Skeletal muscle tissue (tissue), 4 donors: ENCODE measurements around the gene DCAF4L1. TPM values are rescaled to one million over a fixed set of nuclear protein-coding genes. Genes with fewer than 3 reads are reported as not detected.

Source experiments
- H3K27ac ChIP-seq: one replicate; pipeline ENCODE4 v1.7.0; 2013; ENCODE audit warnings: mild to moderate bottlenecking, low read depth, low read length, inconsistent platforms
- H3K27me3 ChIP-seq, 3 donors: one replicate each; pipeline ENCODE4 v1.7.0; 2013; ENCODE audit warnings: low read length in 3 of 3; ENCODE audit not compliant: control insufficient read depth in 3 of 3, insufficient read depth in 3 of 3
- H3K36me3 ChIP-seq, 3 donors: one replicate each; pipeline ENCODE4 v1.7.0; 2013; ENCODE audit warnings: low read length in 3 of 3; ENCODE audit not compliant: control insufficient read depth in 3 of 3, insufficient read depth in 3 of 3
- H3K4me1 ChIP-seq, 3 donors: one replicate each; pipeline ENCODE4 v1.7.0; 2013; ENCODE audit warnings: low read length in 3 of 3, mild to moderate bottlenecking in 3 of 3; ENCODE audit not compliant: control insufficient read depth in 3 of 3, insufficient read depth in 3 of 3
- H3K4me3 ChIP-seq, 3 donors: one replicate each; pipeline ENCODE4 v1.7.0; 2013; ENCODE audit warnings: low read length in 3 of 3
- H3K9ac ChIP-seq, 3 donors: one replicate each; pipeline ENCODE4 v1.7.0; 2013; ENCODE audit warnings: low read length in 3 of 3, mild to moderate bottlenecking in 3 of 3, moderate library complexity in 2 of 3, low read depth in 1 of 3
- H3K9me3 ChIP-seq, 3 donors: one replicate each; pipeline ENCODE4 v1.7.0; 2013; ENCODE audit warnings: low read length in 3 of 3; ENCODE audit not compliant: control insufficient read depth in 3 of 3
- total RNA-seq: library from RNA; depleted of rRNA; stranded (reverse); fragments of >200 nt; gene quantifications from one replicate; pipeline ENCODE4 v1.2.3, GENCODE V29; 2014
- donor health status: Osteomylitis.

Gene DCAF4L1
- total RNA-seq, 1 donor from 2014 or later, result under 0.01 TPM

DNA sequence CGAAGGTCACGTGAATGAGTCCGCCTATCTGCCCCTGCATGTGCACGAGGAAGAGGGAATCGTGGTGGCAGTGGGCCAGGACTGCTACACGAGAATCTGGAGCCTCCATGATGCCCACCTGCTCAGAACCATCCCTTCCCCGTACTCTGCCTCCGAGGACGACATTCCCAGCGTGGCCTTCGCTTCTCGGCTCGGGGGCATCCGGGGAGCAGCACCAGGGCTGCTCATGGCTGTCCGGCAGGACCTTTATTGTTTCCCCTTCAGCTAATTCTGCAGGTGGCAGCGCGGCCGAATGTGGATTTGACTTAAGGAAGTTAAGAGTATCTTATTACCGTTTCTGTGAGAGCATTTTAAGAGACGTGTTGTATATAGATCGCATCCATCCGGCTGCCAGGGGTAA lies 1.2 kb downstream of the DCAF4L1 start:
- H3K27ac ChIP-seq, result no peak overlapping the region
- peaks cover 0 to 5% (median 0%) of the 10 kb centered on the region in 3 donors for H3K9me3 ChIP-seq
- no peak overlapping the region for H3K9ac ChIP-seq
- peaks cover 0 to 2% (median 0%) of the 10 kb centered on the region in 3 donors for H3K36me3 ChIP-seq
- no peaks in the 10 kb centered on the region for H3K27me3 ChIP-seq
- no peak overlapping the region for H3K4me3 ChIP-seq
- peaks cover 0 to 4% (median 0%) of the 10 kb centered on the region in 3 donors for H3K4me1 ChIP-seq

DNA sequence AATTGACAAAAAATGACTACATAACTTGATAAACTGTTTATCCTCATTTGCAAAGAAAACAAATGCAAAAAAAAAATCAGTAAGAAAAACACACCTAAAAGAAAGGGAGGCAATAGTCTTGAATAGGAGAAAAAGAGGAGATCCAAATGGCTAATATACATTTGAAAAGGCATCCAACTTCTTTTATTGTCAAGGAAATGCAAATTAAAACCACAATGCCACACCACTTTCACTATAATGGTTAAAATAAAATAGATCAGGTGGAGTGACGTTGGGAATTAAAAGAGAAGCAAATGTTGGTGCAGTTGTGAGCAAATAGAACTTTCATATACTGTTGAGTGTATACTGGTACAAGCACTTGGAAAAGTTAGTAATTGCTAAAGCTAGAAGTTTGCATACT lies 3.6 kb downstream of the DCAF4L1 start:
- H3K9ac ChIP-seq, result no peak overlapping the region
- peaks cover 0 to 8% (median 6%) of the 10 kb centered on the region in 3 donors for H3K4me1 ChIP-seq
- no peaks in the 10 kb centered on the region for H3K27me3 ChIP-seq
- peaks cover 0 to 5% (median 0%) of the 10 kb centered on the region in 3 donors for H3K9me3 ChIP-seq
- peaks cover 0 to 2% (median 0%) of the 10 kb centered on the region in 3 donors for H3K36me3 ChIP-seq
- no peak overlapping the region for H3K4me3 ChIP-seq
- H3K27ac ChIP-seq, result no peak overlapping the region

- no peaks in the 10 kb centered on the region for H3K36me3 ChIP-seq
- H3K27ac ChIP-seq, result peak overlapping the region; percentile 86
- peaks cover 12 to 25% (median 18%) of the 10 kb centered on the region in 3 donors for H3K4me1 ChIP-seq
- no peaks in the 10 kb centered on the region for H3K9me3 ChIP-seq
- peak overlapping the region; percentile 73 to 98 (median 91) for H3K4me3 ChIP-seq
- peak overlapping the region; percentile 90 to 96 (median 93) for H3K9ac ChIP-seq
- no peaks in the 10 kb centered on the region for H3K27me3 ChIP-seq
These were observed 8.4 kb downstream of the DCAF4L1 start for GRCh38 chr4:41989994-41990364.

- peak within 1 kb of the TSS; percentile 86 for H3K27ac ChIP-seq
- peak within 1 kb of the TSS; percentile 90 to 96 (median 93) for H3K9ac ChIP-seq
- H3K36me3 ChIP-seq, result no peaks in the 10 kb centered on the region
- peaks cover 12 to 25% (median 18%) of the 10 kb centered on the region in 3 donors for H3K4me1 ChIP-seq
- no peaks in the 10 kb centered on the region for H3K9me3 ChIP-seq
- H3K27me3 ChIP-seq, result no peaks in the 10 kb centered on the region
- H3K4me3 ChIP-seq, result peak within 1 kb of the TSS; percentile 73 to 98 (median 91)
These were observed 9.0 kb downstream of the DCAF4L1 start, which contains the start of gene SLC30A9 for GRCh38 chr4:41990365-41991111. SLC30A9 (plus strand) TSS chr4:41990530; CDS start chr4:41990652, 122 bp downstream.

GRCh38 chr4:41991916-41992767 lies 10.6 kb downstream of the DCAF4L1 start:
- Histone ChIP-seq H3K9me3 (no peaks in the 10 kb centered on the region), H3K36me3 (no peaks in the 10 kb centered on the region), H3K4me3 (peak overlapping the region in 1 of 3 donors; percentile 16), H3K27ac (no peak overlapping the region), H3K27me3 (no peaks in the 10 kb centered on the region), H3K9ac (peak overlapping the region in 2 of 3 donors; percentile 26 to 93), H3K4me1 (peaks cover 12 to 25% (median 18%) of the 10 kb centered on the region in 3 donors)

DNA sequence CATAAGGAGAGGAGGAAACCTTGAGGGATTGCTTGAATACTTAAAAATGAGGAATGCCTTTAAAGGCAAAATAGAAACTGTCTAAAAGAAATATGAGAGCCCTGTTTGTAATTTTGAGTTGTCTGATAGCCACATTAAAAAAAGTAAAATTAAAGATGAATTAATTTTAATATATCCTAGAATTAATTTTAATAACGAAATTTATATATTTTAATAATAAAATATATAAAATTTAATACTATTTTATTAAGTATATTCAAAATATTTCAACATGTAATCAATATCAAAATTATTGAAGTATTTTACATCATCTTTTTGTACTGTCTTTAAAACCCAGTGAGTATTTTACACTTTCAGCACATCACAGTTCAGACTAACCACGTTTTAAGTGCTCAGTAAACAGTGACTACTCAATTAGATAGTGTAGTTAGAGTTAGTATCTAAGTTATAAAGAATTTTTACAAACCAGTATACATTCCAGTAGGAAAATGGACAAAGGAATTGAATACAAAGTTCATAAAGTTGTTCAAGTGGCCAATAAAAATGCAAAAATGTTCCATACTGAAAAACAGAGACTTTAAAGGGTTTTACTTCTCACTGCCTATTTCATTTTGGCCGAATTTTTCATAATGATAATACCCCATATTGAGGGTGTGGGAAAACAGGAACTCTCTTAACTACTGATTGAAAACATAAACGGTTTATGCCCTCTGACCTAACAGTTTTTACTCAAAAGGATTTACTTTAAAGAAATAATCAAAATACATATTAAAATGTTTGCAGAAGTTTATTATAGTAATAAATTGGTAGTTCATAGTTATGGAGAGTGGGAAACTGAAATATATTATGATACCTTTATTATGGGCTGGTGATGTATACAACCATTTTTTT lies 11.7 kb downstream of the DCAF4L1 start:
- H3K4me1 ChIP-seq, result peaks cover 12 to 25% (median 18%) of the 10 kb centered on the region in 3 donors
- no peak overlapping the region for H3K4me3 ChIP-seq

DNA sequence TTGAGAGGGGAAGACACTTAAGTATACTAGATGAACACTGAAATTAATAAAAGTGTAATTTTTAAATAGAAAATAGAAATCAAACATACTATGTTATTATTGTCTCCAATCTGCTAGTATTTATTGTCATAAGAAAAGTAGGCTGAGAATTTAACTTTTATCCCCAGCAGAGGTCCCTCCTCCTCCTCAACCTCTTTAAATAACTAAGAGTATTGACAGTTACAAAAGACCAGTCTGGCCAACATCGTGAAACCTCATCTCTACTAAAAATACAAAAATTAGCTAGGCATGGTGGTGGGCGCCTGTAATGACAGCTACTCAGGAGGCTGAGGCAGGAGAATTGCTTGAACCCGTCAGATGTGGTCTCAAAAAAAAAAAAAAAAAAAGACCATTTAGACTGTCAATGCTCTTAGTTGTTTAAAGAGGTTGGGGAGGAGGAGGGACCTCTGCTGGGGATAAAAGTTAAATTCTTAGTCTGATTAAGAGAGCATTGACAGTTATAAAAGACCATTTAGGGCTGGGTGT lies 13.0 kb downstream of the DCAF4L1 start:
- no peak overlapping the region for H3K27ac ChIP-seq
- peaks cover 12 to 24% (median 15%) of the 10 kb centered on the region in 3 donors for H3K4me1 ChIP-seq
- H3K9ac ChIP-seq, result no peak overlapping the region
- H3K27me3 ChIP-seq, result no peaks in the 10 kb centered on the region
- no peak overlapping the region for H3K4me3 ChIP-seq
- H3K36me3 ChIP-seq, result no peaks in the 10 kb centered on the region
- no peaks in the 10 kb centered on the region for H3K9me3 ChIP-seq

More for the DNA sequence above, 11.7 kb downstream of the DCAF4L1 start:
- Histone ChIP-seq H3K9me3 (no peaks in the 10 kb centered on the region), H3K27ac (no peak overlapping the region), H3K36me3 (no peaks in the 10 kb centered on the region), H3K27me3 (no peaks in the 10 kb centered on the region), H3K9ac (no peak overlapping the region)

- no peak overlapping the region for H3K27ac ChIP-seq
- peaks cover 0 to 7% (median 0%) of the 10 kb centered on the region in 3 donors for H3K36me3 ChIP-seq
- no peak overlapping the region for H3K9ac ChIP-seq
- H3K4me1 ChIP-seq, result no peaks in the 10 kb centered on the region
- H3K27me3 ChIP-seq, result no peaks in the 10 kb centered on the region
- no peak overlapping the region for H3K4me3 ChIP-seq
- H3K9me3 ChIP-seq, result no peaks in the 10 kb centered on the region
These were observed 16.5 kb downstream of the DCAF4L1 start for GRCh38 chr4:41998019-41998418.

GRCh38 chr4:41999321-41999720 lies 17.8 kb downstream of the DCAF4L1 start:
- no peak overlapping the region for H3K4me3 ChIP-seq
- H3K27ac ChIP-seq, result no peak overlapping the region
- no peak overlapping the region for H3K9ac ChIP-seq
- peaks cover 0 to 7% (median 0%) of the 10 kb centered on the region in 3 donors for H3K36me3 ChIP-seq
- no peaks in the 10 kb centered on the region for H3K27me3 ChIP-seq
- no peaks in the 10 kb centered on the region for H3K9me3 ChIP-seq
- no peaks in the 10 kb centered on the region for H3K4me1 ChIP-seq
